Stimulated activated naive CD4-positive, alpha-beta T cell treated with Interleukin-2 at 50 U/mL for 16 hours (primary cell): ENCODE measurements around the gene MUS81.
"Not testable (repeated sequence)": the region's sequence is repeated elsewhere in the genome, so short reads cannot be mapped to it uniquely, and the experiment has no call there.

ENCODE experiments used
- DNase-seq: peaks from one replicate; lab custom pipeline; 2025; lab: John Stamatoyannopoulos, UW

MUS81 gene, protein sequence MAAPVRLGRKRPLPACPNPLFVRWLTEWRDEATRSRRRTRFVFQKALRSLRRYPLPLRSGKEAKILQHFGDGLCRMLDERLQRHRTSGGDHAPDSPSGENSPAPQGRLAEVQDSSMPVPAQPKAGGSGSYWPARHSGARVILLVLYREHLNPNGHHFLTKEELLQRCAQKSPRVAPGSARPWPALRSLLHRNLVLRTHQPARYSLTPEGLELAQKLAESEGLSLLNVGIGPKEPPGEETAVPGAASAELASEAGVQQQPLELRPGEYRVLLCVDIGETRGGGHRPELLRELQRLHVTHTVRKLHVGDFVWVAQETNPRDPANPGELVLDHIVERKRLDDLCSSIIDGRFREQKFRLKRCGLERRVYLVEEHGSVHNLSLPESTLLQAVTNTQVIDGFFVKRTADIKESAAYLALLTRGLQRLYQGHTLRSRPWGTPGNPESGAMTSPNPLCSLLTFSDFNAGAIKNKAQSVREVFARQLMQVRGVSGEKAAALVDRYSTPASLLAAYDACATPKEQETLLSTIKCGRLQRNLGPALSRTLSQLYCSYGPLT

DNA sequence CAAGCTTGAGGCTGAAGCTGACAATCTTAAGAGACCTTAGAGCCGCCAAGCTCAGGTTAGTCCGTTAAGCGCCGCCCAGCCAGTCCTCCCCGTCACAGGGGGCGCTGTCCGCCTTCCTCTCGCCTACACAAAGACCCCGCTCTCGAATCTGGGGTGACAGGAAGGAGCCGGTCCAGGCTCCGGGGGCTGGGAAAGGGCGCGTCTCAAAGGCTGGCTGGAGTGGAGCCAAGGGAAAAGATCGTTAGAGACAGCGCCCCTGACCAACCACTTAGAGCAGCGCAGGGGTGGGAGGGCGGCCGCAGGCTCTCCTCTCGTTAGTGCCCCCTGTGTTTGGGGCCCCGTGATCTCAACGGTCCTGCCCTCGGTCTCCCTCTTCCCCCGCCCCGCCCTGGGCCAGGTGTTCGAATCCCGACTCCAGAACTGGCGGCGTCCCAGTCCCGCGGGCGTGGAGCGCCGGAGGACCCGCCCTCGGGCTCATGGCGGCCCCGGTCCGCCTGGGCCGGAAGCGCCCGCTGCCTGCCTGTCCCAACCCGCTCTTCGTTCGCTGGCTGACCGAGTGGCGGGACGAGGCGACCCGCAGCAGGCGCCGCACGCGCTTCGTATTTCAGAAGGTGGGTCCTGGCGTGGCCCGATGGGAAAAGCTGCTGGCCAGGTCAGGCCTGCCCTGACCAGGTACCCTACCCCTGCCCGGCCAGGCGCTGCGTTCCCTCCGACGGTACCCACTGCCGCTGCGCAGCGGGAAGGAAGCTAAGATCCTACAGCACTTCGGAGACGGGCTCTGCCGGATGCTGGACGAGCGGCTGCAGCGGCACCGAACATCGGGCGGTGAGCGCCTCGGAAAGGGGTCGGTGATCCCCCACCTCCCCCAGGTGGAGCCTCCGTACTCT, at the start of gene MUS81:
Gene MUS81, plus strand, starts transcription at position 156 of the 887 bp plus-strand sequence. Its CDS starts 321 bp downstream, at position 477.
- peak; percentile 92 for DNase-seq

DNA sequence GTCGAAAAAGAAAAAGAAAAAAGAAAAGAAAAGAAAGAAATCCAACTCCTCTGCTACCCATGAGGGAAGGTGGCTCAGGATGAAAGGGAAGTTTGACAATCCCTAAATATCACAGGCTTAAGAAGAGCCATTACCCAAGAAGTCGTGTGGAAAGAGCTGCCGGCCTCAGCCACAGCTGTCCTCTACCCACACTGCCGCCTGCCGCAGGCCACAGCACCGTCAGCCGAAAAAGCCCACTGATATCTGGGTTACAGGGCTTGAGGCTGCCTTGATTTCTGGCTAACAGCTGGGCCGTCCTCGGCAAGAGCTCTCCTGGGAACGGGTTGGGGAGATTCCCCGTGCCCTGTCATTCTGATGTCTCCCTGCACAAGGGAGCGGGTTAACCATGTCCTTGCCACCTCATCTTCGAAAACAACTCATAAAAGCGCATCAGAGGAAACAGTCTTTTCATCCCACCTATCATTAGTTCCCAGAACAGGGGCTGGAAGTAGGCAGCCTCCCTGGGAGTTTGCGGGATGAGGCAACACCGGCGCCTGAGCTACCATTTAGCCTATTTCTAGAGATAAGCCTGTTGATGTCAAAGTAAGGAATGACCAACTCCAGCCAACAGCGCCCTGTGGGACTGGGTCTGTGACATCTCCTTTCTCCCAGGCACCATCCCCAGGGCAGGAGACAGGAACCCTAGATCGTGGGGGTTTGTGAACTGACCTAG, 48.3 kb upstream of the MUS81 start:
- no peak for DNase-seq

DNA sequence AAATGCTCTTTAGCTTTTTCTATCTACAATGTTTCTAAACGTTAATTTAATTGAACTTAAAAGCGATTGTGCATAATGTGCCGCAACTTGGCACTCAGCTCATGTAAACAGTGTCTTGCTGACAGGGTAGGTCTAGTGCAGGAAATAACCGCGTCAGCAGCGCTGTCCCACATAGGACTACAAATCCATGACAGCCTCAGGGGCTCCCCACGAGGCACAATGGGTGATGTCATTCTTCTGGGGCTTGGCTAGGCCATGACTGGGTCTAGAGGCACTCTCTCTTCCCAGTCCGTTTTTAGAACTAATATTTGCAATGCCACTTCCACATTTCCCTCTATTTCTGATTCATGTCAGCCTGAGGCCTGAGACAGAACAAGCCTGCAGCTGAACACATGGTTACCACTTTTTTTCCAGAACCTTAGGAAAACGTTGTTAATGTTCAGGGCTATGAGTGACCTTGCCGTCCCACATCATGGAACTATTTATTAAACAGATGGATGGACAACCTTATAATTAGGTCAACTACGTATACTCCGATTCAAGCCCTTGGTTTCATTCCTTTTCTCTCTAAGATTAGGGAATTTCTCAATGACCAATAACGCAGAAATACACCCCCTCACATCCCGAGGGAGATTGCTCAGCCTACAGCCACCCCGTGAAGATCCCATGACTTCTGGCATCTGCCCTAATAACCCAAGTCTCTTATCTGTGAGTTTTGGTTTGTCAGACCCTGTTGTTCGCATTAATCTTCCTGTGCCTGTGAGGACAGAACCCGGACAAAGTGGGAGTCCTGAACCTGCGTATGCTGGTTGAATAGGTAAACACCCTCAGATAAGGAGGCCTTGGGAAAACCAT, 45.9 kb upstream of the MUS81 start:
- DNase-seq = no peak

DNA sequence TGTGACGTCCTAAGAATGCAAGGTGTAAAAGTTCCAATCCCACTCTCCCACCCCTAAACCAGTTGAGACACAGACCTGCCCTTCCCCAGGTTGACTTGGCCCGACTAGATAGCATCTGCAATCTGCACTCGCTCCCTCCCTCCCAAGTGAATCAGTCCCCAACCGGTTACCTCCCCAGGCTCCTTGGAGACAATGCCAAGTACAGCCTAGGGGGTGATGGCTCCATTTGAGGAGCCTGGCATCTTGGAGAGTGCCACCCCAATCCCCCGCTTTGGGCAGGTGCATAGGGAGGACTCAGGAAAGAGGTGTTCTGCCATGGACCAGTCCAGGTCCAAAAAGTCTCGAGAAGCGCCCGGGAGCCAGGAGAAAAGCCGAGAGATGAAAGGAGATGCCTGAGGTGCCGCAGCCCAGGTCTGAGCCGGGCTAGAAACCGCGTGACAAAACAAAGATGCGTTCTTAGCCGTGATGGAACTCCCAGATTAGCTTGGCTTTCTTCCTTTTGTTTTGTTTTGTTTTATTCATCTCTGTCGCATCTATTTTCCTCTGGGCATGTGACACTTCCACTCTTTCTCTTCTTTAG, 45.2 kb upstream of the MUS81 start:
- DNase-seq = no peak

DNA sequence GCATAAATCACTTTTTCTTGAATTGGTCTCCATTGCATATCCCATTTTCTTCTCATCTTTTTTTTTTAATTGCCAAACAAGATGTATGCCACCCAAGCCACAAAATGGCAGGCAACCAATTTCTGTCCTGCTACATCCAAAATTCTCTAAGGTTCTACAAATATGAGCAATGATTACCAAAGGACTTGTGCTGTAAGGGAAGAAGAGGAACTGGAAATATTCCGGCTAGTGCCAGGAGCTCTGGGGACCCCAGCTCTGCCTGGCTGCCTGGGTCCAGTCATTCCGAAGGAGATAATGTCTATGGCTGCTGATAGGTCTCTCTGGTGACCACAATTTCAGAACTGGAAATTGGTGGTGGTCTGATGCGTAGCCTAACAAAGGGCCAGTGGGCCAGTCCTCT, 43.5 kb upstream of the MUS81 start:
- no peak for DNase-seq

DNA sequence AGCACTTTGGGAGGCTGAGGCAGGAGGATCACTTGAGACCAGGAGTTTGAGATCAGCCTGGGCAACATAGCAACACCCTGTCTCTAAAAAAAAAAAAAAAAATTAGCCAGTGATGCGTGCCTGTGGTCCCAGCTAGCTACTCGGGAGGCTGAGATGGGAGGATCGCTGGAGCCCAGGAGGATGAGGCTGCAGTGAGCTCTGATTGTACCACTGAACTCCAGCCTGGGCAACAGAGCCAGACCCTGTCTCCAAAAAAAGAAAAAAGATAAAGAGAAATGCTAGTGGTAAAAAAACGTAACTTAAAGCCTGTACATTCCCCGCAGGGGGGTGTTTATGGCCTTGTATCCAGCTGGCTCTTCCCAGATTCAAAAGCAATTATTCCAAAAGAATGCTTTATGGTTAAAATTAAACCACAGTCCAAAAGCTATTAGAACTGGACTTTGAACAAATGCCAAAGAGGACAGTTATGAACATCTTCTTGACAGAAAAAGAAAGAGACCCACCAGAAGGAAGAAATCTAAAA, 42.9 kb upstream of the MUS81 start:
- DNase-seq = no peak

DNA sequence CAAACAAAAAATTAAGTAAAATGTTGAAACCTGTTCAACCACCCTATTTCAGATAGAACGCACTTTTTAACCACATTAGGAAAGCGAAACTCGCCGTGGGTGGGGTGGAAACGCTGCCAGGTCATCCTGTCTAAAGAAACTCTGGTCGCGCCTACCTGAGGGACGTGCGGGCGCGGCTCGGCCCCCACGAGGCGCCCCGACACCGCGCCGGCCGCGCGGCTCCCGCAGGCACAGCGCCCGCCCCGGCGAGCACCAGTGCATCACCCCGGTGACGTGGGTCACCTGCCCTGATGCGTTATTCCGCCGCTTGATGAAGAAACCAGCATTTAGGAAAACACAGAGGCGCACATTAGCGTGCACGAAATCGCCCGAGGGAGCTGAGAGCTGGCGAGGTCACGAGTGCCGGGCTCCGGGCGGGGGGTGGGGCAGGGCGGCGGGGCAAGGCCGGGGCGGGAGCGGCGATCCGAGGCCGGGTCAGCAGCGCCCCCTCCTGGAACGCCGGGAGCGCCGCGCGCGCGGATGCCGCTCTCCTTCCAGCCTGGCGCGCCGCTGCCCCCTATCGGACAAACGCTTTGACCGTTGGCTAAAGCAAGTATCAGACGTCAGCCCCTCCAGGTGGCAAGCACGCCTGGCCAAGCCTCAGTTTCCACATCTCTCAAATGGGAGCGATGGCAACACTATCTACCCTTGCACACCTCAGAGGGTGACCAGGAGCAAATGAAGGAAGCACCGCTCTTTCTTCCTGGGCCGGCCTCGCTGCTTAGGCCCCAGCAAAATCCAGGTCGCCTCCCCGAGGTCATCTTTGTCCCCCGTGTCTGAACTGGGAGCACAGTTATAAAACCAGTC, 42.2 kb upstream of the MUS81 start:
- DNase-seq = peak; percentile 91

DNA sequence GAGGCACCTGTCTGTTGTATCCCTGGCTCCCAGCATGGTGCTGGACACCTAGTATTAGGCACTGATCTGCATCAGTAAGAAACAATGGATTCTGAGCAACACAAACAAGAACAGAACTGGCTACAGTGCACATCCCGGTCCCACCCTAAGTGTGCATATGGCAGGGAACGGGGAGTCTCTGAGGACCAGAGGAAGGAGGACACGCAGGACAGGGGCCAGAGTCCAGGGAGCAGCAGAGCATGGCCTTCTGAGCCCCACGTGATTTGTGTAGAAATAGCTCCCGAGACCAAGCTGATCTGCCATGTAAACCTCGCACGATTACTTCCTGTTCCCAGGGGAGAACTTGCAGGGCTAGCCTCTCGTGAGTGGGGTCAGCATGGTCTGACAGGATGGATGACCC, 39.1 kb upstream of the MUS81 start:
- no peak for DNase-seq

DNA sequence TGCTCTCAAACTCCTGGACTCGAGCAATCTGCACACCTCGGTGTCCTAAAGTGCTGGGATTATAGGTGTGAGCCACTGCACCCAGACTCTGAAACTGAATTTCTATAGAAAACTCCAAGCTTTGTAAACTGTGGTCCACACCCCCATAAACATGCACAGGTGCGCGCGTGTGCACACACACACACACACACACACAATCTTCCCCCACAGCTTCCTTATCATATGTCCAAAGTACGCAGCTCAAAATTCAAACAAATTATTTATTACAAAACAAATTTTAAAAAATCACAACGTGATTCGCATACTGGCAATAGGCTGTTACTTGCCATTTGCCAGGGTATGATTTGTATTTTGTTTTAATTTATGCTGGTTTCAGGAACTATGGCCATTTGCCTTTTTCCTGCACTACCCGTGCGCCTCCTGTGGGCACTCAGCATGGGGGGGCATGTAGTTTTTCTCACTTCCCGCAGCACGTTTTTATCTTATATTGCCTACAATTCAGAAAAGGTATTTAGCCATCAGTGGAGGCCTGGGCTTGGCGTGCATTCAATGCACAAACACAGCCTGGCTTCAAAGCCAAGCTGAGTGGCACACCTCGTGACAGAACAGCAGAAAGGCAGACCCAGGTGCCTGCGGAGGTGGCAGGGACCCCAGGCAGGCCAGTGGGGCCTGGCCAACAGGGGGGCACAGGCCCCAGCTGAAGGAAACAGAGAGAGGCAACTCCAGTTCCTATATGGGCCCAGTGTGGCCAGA, 37.3 kb upstream of the MUS81 start:
- no peak for DNase-seq

DNA sequence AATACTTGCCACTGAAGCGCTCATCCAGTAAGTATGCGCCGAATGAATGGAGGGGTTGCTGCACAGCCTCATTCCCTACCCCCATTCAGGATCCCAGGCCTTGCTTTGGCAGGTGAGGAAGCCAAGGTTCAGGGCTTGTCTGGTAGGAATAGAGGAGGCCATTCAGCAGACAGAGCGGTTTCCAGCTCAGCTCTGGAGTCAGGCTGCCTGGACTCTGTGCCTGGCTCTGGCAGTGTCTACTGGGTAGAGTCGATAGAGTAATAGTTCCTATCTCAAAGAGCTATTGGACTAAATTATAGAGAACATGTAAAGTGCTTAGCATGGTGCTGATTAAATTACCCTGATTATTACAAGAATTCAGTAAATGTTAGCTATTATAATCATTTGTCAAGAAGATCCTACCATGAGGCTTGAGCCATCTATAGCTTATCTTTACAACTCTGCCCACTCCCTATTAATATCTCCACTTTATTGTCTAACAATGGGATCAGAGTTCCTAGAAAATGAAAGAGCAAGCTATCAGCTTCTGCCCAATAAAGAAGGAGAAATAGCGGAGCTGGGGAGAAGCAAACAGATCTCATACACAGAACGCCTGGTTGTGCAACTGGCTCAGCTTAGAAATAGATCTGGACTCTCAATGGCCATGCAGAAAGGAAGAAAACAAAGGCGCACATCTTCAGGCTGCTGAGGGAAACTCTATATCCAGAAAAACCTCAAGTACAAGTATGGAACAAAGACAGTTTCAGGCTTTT, 33.1 kb upstream of the MUS81 start:
- no peak for DNase-seq

DNA sequence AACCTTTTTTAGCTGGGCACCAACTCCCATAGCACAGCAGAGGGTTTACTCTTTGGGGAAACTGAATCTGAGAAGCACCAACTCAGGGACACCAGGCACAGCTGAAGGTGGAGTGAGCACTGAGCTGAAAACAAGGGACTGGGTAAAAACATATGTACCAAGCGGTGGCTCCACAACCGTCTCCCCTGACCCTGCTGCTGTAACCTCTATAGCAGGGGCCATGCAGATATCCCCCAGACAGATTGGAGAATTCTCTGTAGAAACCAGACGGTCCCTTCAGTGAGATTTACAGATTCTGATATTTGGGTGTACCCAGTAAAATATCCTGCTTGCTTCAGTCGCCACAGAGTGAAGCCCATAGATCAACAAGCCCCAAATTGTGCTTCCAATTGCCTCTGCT, 30.8 kb upstream of the MUS81 start:
- DNase-seq = no peak

DNA sequence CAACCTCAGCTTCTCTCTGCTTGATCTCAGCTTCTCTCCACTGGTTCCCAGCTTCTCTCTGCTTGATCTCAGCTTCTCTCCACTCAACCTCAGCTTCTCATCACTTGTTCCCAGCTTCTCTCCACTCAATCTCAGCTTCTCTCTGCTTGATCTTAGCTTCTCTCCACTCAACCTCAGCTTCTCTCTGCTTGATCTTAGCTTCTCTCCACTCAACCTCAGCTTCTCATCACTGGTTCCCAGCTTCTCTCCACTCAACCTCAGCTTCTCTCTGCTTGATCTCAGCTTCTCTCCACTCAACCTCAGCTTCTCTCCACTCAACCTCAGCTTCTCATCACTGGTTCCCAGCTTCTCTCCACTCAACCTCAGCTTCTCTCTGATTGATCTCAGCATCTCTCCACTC, 28.0 kb upstream of the MUS81 start:
- DNase-seq = not testable (repeated sequence)

DNA sequence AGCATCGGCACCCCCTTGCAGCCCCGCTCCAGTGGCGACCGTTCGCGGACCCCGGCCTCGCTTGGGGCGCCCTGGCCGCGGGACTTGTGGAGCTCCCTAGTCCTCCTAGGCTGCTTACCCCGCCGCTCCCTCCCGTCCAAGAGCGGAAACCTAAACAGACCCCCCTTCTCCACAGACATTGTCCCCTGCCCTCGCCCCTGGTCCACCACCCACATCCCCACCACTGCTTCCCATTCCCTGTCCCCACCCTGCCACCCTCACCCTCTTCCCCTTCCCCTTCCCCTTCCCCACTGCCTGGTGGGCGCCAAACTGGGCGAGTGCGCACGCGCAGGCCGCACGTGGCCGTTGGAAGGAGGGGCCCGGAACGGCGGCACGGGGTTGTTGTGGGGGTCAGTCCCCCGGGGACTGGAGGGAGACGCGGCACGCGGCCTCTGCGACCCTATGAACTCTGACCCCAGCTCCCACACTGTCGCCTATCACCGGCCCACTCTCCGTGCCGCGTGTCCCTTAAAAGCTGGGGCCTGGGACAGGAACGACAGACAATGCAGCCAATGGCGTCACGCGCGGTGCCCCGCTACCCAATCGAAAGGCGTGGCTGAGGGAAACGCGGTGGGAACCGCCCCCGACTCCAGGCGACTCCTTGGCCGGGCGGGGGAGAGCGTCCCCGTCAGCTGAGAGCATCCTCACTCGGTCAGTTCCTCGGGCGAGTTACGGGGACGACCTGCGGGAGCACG, 26.8 kb upstream of the MUS81 start, which contains the start of gene SNX32:
Gene SNX32, plus strand, starts transcription at position 667 of the 734 bp plus-strand sequence. CDS start 103 bp downstream, outside the sequence.
- DNase-seq = peak; percentile 94

DNA sequence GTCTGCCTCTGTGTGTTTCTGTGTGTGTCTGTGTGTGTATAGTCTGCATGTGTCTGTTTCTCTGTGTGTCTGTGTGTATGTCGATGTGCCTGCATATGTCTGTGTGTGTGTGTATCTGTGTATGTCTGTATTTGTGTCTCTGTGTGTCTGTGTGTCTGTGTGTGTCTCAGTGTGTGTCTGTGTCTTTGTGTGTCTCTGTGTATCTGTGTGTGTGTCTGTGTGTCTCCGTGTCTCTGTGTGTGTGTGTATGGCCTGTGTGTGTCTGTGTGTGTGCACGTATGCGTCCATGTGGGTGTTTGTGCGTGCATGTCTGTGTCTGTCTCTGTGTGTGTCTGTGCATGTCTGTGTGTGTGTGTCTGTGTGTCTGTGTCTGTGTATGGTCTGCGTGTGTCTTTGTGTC, 26.0 kb upstream of the MUS81 start:
- no peak for DNase-seq

DNA sequence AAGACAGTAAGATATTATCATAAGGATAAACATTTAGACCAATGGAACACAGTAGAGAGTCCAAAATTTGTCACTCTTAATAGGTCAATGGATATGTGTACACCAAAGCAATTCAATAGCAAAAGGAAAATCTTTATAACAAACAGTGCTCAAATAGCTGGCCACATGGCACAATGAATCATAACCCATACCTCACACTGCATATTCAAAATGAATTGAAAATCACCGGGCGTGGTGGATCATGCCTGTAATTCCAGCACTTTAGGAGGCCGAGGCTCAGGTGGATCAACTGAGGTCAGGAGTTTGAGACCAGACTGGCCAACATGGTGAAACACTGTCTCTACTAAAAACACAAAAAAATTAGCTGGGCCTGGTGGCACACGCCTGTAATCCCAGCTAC, 18.1 kb upstream of the MUS81 start:
- no peak for DNase-seq

DNA sequence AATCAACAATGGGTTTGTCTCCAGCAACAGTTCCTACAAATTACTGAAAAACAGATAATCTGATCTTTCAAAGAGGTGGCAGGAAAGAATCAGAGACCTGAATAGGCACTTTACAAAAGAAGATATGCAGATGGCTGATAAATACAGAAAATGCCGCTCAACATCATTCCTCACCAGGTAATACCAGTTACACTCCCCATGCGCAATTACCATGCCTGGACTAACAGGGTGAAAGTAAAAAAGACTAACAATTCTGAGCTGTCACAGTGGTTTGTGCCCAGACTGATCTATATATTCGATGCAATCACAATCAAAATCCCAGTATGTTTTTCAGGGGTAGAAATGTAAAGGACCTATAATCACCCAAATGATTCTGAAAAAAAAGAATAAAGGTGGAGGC, 16.4 kb upstream of the MUS81 start:
- no peak for DNase-seq

DNA sequence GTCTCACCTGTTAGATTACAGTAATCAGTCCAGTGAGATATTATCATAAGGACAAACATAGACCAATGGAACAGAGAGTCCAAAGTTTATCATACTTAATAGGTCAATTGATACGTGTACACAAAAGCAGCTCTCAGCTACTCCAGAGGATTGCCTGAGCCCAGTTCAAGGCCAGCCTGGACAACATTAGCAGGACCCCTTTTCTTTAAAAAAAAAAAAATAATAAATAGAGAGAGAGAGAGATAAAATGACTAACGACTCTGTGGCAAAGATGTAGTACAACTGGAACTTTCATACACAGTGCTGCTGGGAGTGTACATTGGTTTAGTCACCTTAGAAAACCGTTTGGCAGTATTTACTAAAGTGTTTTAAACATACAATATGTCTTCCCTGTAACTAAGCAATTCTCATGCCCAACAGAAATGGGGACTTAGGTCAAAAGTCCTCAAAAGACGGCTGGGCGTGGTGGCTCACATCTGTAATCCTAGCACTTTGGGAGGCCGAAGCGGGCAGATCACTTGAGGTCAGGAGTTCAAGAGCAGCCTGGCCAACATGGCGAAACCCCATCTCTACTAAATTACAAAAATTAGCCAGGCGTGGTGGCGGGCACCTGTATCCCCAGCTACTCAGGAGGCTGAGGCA, 15.9 kb upstream of the MUS81 start:
- no peak for DNase-seq
